SH-SY5Y (cell line): Measurements from ENCODE around the gene SOX6.

ENCODE experiments used
- GATA2 ChIP-seq: IDR thresholded peaks from 2 replicates; pipeline ENCODE4 v1.6.1; 2011; ENCODE audit warnings: mild to moderate bottlenecking, low read depth, low read length
- GATA3 ChIP-seq: IDR thresholded peaks from 2 replicates; pipeline ENCODE4 v1.6.1; 2011; ENCODE audit warnings: low read depth, mild to moderate bottlenecking, low read length, moderate library complexity

DNA sequence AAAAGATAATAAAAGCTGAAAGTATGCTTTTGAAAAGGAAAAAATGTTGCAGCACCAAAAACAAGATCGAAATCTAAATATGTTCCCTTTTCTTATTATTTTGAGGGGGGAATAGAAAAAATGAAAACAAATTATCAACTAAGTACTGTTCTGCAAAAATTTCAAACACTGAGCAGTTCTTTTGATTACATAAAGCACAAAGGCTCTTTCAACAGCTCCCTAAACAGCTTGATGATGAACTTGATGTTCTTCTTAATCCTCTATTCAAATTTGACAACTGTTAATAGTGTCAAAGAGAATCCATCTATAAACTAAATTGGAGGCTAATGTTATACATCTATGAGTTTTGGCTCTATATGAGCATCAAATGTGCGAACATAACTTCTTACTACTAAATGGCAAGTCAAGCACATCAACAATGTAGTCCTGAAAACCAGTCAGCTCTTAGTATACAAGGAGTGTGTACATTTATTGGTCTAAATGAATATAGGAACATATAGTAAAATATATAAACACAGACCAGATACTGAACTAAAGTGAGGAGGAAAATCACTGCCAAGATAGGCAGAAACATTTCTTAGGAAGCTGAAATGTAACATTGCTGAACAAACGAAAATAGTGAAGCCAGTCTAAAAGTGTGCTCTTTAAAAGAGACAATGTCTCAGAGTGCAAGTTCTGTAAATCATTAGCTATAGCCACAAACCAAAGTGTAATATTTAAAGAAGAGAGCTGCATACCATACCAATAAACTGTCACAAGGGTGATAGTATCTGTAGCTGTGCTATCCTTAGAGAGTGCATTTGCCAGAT, 94.3 kb downstream of the SOX6 start:
- no peak for TF ChIP-seq GATA3
- TF ChIP-seq GATA2: no peak
